ENCODE data around the gene ATG9B. TPM values are rescaled to one million over a fixed set of nuclear protein-coding genes. Genes with fewer than 3 reads are reported as not detected.
A peak's percentile ranks its signal among the peaks of the same experiment; 100 is the strongest.

Gene ATG9B
- total RNA-seq, 1 experiment from 2014 or later: not detected

- DNase-seq (ENCODE audit: low read depth in 1 of 2, low spot score in 2 of 2): no peak
Observed at GRCh38 chr7:150992051-150992640, 32.1 kb downstream of the ATG9B start.

GRCh38 chr7:150990416-150991186 is 33.7 kb downstream of the ATG9B start, which contains the start of gene NOS3:
Gene NOS3 (plus strand): TSS chr7:150991017. CDS start chr7:150993804, 2,787 bp downstream.
- DNase-seq (ENCODE audit: low read depth in 1 of 2, low spot score in 2 of 2): no peak
- H3K4me3 ChIP-seq: no peak within 1 kb of the TSS
- H3K4me1 ChIP-seq (replicated peaks): 0 out of 2 replicates have a peak, but pooled peaks cover 3% of the 10 kb centered on the region
- no peak within 1 kb of the TSS for H3K27ac ChIP-seq
- peaks cover 24% of the 10 kb centered on the region for H3K27me3 ChIP-seq (replicated peaks)
- H3K36me3 ChIP-seq: no peaks in the 10 kb centered on the region
- H3K9me3 ChIP-seq (replicated peaks): peaks cover 4% of the 10 kb centered on the region; the same call in 1 of the 2 replicates

More at GRCh38 chr7:150992051-150992640, 32.1 kb downstream of the ATG9B start:
- Histone ChIP-seq H3K4me3 (no peak overlapping the region), H3K36me3 (no peaks in the 10 kb centered on the region), H3K4me1 (replicated peaks) (0 out of 2 replicates have a peak, but pooled peaks cover 3% of the 10 kb centered on the region), H3K27ac (no peak overlapping the region), H3K9me3 (replicated peaks) (peaks cover 4% of the 10 kb centered on the region; the same call in 1 of the 2 replicates), H3K27me3 (replicated peaks) (peaks cover 16% of the 10 kb centered on the region)

GRCh38 chr7:150989456-150989855 is 34.8 kb downstream of the ATG9B start:
- H3K27ac ChIP-seq: no peak overlapping the region
- peaks cover 4% of the 10 kb centered on the region; the same call in 1 of the 2 replicates for H3K9me3 ChIP-seq (replicated peaks)
- H3K4me3 ChIP-seq: no peak overlapping the region
- H3K27me3 ChIP-seq (replicated peaks): peaks cover 30% of the 10 kb centered on the region
- H3K36me3 ChIP-seq: no peaks in the 10 kb centered on the region
- DNase-seq (ENCODE audit: low read depth in 1 of 2, low spot score in 2 of 2): no peak
- 0 out of 2 replicates have a peak, but pooled peaks cover 3% of the 10 kb centered on the region for H3K4me1 ChIP-seq (replicated peaks)

GRCh38 chr7:150988230-150989226 is 35.8 kb downstream of the ATG9B start:
- no peaks in the 10 kb centered on the region for H3K36me3 ChIP-seq
- H3K4me1 ChIP-seq (replicated peaks): 0 out of 2 replicates have a peak, but pooled peaks cover 3% of the 10 kb centered on the region
- H3K4me3 ChIP-seq: no peak overlapping the region
- DNase-seq (ENCODE audit: low read depth in 1 of 2, low spot score in 2 of 2): peak in 1 of 2 experiments; percentile 31
- H3K27me3 ChIP-seq (replicated peaks): peaks cover 35% of the 10 kb centered on the region
- no peak overlapping the region for H3K27ac ChIP-seq
- peaks cover 4% of the 10 kb centered on the region; the same call in 1 of the 2 replicates for H3K9me3 ChIP-seq (replicated peaks)

- H3K27ac ChIP-seq: no peak overlapping the region
- H3K9me3 ChIP-seq (replicated peaks): peaks cover 4% of the 10 kb centered on the region; the same call in 1 of the 2 replicates
- H3K36me3 ChIP-seq: no peaks in the 10 kb centered on the region
- no peak for DNase-seq (ENCODE audit: low read depth in 1 of 2, low spot score in 2 of 2)
- no peak overlapping the region for H3K4me3 ChIP-seq
- peaks cover 45% of the 10 kb centered on the region for H3K27me3 ChIP-seq (replicated peaks)
- H3K4me1 ChIP-seq (replicated peaks): 0 out of 2 replicates have a peak, but pooled peaks cover 3% of the 10 kb centered on the region
Observed at GRCh38 chr7:150986556-150986955, 37.7 kb downstream of the ATG9B start.

GRCh38 chr7:150986099-150986512 is 38.2 kb downstream of the ATG9B start:
- H3K27me3 ChIP-seq (replicated peaks): peaks cover 49% of the 10 kb centered on the region
- no peak for DNase-seq (ENCODE audit: low read depth in 1 of 2, low spot score in 2 of 2)
- no peaks in the 10 kb centered on the region for H3K36me3 ChIP-seq
- H3K27ac ChIP-seq: no peak overlapping the region
- 0 out of 2 replicates have a peak, but pooled peaks cover 3% of the 10 kb centered on the region for H3K4me1 ChIP-seq (replicated peaks)
- peaks cover 4% of the 10 kb centered on the region; the same call in 1 of the 2 replicates for H3K9me3 ChIP-seq (replicated peaks)
- no peak overlapping the region for H3K4me3 ChIP-seq

GRCh38 chr7:150983893-150984368 is 40.4 kb downstream of the ATG9B start:
- H3K27me3 ChIP-seq (replicated peaks): peaks cover 67% of the 10 kb centered on the region
- DNase-seq (ENCODE audit: low read depth in 1 of 2, low spot score in 2 of 2): no peak

GRCh38 chr7:150982351-150982750 is 41.9 kb downstream of the ATG9B start:
- no peaks in the 10 kb centered on the region for H3K9me3 ChIP-seq (replicated peaks)
- no peak overlapping the region for H3K4me3 ChIP-seq
- H3K27ac ChIP-seq: no peak overlapping the region
- no peaks in the 10 kb centered on the region for H3K4me1 ChIP-seq (replicated peaks)
- DNase-seq (ENCODE audit: low read depth in 1 of 2, low spot score in 2 of 2): no peak
- no peaks in the 10 kb centered on the region for H3K36me3 ChIP-seq
- peaks cover 61% of the 10 kb centered on the region for H3K27me3 ChIP-seq (replicated peaks)

More at GRCh38 chr7:150983893-150984368, 40.4 kb downstream of the ATG9B start:
- H3K4me1 ChIP-seq (replicated peaks): 0 out of 2 replicates have a peak, but pooled peaks cover 3% of the 10 kb centered on the region
- peaks cover 4% of the 10 kb centered on the region; the same call in 1 of the 2 replicates for H3K9me3 ChIP-seq (replicated peaks)
- H3K27ac ChIP-seq: no peak overlapping the region
- no peak overlapping the region for H3K4me3 ChIP-seq
- H3K36me3 ChIP-seq: no peaks in the 10 kb centered on the region

- no peak for DNase-seq (ENCODE audit: low read depth in 1 of 2, low spot score in 2 of 2)
- H3K36me3 ChIP-seq: no peaks in the 10 kb centered on the region
- no peaks in the 10 kb centered on the region for H3K4me1 ChIP-seq (replicated peaks)
- no peak overlapping the region for H3K4me3 ChIP-seq
- no peak overlapping the region for H3K27ac ChIP-seq
- peaks cover 67% of the 10 kb centered on the region for H3K27me3 ChIP-seq (replicated peaks)
- H3K9me3 ChIP-seq (replicated peaks): no peaks in the 10 kb centered on the region
Observed at GRCh38 chr7:150981644-150982043, 42.6 kb downstream of the ATG9B start.

- DNase-seq (ENCODE audit: low read depth in 1 of 2, low spot score in 2 of 2): no peak
- Histone ChIP-seq H3K27ac (no peak overlapping the region), H3K4me1 (replicated peaks) (no peaks in the 10 kb centered on the region), H3K36me3 (no peaks in the 10 kb centered on the region), H3K9me3 (replicated peaks) (no peaks in the 10 kb centered on the region), H3K27me3 (replicated peaks) (peaks cover 66% of the 10 kb centered on the region), H3K4me3 (no peak overlapping the region)
Observed at GRCh38 chr7:150980663-150981062, 43.6 kb downstream of the ATG9B start.

- Histone ChIP-seq H3K4me1 (replicated peaks) (peaks cover 3% of the 10 kb centered on the region), H3K4me3 (no peak overlapping the region), H3K36me3 (no peaks in the 10 kb centered on the region), H3K27me3 (replicated peaks) (peaks cover 70% of the 10 kb centered on the region), H3K9me3 (replicated peaks) (0 out of 2 replicates have a peak, but pooled peaks cover 1% of the 10 kb centered on the region), H3K27ac (no peak overlapping the region)
- no peak for DNase-seq (ENCODE audit: low read depth in 1 of 2, low spot score in 2 of 2)
Observed at GRCh38 chr7:150979713-150980390, 44.4 kb downstream of the ATG9B start.

- no peak for DNase-seq (ENCODE audit: low read depth in 1 of 2, low spot score in 2 of 2)
- Histone ChIP-seq H3K4me3 (no peak within 1 kb of the TSS), H3K36me3 (no peaks in the 10 kb centered on the region), H3K9me3 (replicated peaks) (0 out of 2 replicates have a peak, but pooled peaks cover 3% of the 10 kb centered on the region), H3K27me3 (replicated peaks) (peaks cover 76% of the 10 kb centered on the region), H3K27ac (no peak within 1 kb of the TSS), H3K4me1 (replicated peaks) (peaks cover 6% of the 10 kb centered on the region)
Observed at GRCh38 chr7:150978126-150978789, 46.0 kb downstream of the ATG9B start, which contains the start of gene KCNH2. Gene KCNH2 (minus strand): TSS chr7:150978321. CDS start chr7:150977913, 408 bp downstream.

All from SJSA1 (cell line).